Measurements from ENCODE around the gene NAP1L5.

The NAP1L5 gene

GRCh38 chr4:88722276-88722780, 24.7 kb upstream of the NAP1L5 start:
- Histone ChIP-seq H3K4me3 (ENCODE audit: low read length) (no peak overlapping the region), H3K9me3 (ENCODE audit: insufficient read depth, low read depth, low read length) (peaks cover 9% of the 10 kb centered on the region; the same call in 1 of the 2 replicates), H3K27me3 (ENCODE audit: insufficient read depth, low read length) (no peaks in the 10 kb centered on the region), H3K36me3 (ENCODE audit: insufficient read depth, low read length) (peaks cover 15% of the 10 kb centered on the region), H3K4me1 (ENCODE audit: insufficient read depth, low read length) (0 out of 2 replicates have a peak, but pooled peaks cover 10% of the 10 kb centered on the region), H3K9ac (ENCODE audit: low read depth, low read length) (no peak overlapping the region), H3K27ac (ENCODE audit: low read depth, low read length) (no peak overlapping the region)
- 92% methylated on average over 9 of the region's 10 CpGs for WGBS

- H3K9me3 ChIP-seq (ENCODE audit: insufficient read depth, low read depth, low read length): peaks cover 19% of the 10 kb centered on the region
- peaks cover 7% of the 10 kb centered on the region for H3K36me3 ChIP-seq (ENCODE audit: insufficient read depth, low read length)
- no peak overlapping the region for H3K4me3 ChIP-seq (ENCODE audit: low read length)
- H3K4me1 ChIP-seq (ENCODE audit: insufficient read depth, low read length): 0 out of 2 replicates have a peak, but pooled peaks cover 7% of the 10 kb centered on the region
- 96% methylated on average over 10 of the region's 10 CpGs for WGBS
- no peak overlapping the region for H3K27ac ChIP-seq (ENCODE audit: low read depth, low read length)
- H3K9ac ChIP-seq (ENCODE audit: low read depth, low read length): no peak overlapping the region
- no peaks in the 10 kb centered on the region for H3K27me3 ChIP-seq (ENCODE audit: insufficient read depth, low read length)
Measured at GRCh38 chr4:88720451-88721428, 23.1 kb upstream of the NAP1L5 start.

GRCh38 chr4:88719381-88719780, 21.8 kb upstream of the NAP1L5 start:
- 93% methylated on average over 1 of the region's 1 CpG for WGBS
- H3K36me3 ChIP-seq (ENCODE audit: insufficient read depth, low read length): peaks cover 7% of the 10 kb centered on the region; the same call in 1 of the 2 replicates
- H3K4me1 ChIP-seq (ENCODE audit: insufficient read depth, low read length): no peaks in the 10 kb centered on the region
- H3K27me3 ChIP-seq (ENCODE audit: insufficient read depth, low read length): no peaks in the 10 kb centered on the region
- peaks cover 19% of the 10 kb centered on the region for H3K9me3 ChIP-seq (ENCODE audit: insufficient read depth, low read depth, low read length)
- H3K27ac ChIP-seq (ENCODE audit: low read depth, low read length): no peak overlapping the region
- no peak overlapping the region for H3K4me3 ChIP-seq (ENCODE audit: low read length)
- H3K9ac ChIP-seq (ENCODE audit: low read depth, low read length): no peak overlapping the region

GRCh38 chr4:88718098-88718497, 20.5 kb upstream of the NAP1L5 start:
- no peaks in the 10 kb centered on the region for H3K4me1 ChIP-seq (ENCODE audit: insufficient read depth, low read length)
- peaks cover 19% of the 10 kb centered on the region for H3K9me3 ChIP-seq (ENCODE audit: insufficient read depth, low read depth, low read length)
- no peak overlapping the region for H3K4me3 ChIP-seq (ENCODE audit: low read length)
- H3K27me3 ChIP-seq (ENCODE audit: insufficient read depth, low read length): no peaks in the 10 kb centered on the region
- no peak overlapping the region for H3K9ac ChIP-seq (ENCODE audit: low read depth, low read length)
- peaks cover 6% of the 10 kb centered on the region; the same call in 1 of the 2 replicates for H3K36me3 ChIP-seq (ENCODE audit: insufficient read depth, low read length)
- no peak overlapping the region for H3K27ac ChIP-seq (ENCODE audit: low read depth, low read length)
- 93% methylated on average over 4 of the region's 5 CpGs for WGBS

GRCh38 chr4:88713782-88714181, 16.2 kb upstream of the NAP1L5 start:
- Histone ChIP-seq H3K36me3 (ENCODE audit: insufficient read depth, low read length) (peaks cover 2% of the 10 kb centered on the region; the same call in 1 of the 2 replicates), H3K4me1 (ENCODE audit: insufficient read depth, low read length) (no peaks in the 10 kb centered on the region), H3K9me3 (ENCODE audit: insufficient read depth, low read depth, low read length) (peaks cover 19% of the 10 kb centered on the region), H3K9ac (ENCODE audit: low read depth, low read length) (no peak overlapping the region), H3K27me3 (ENCODE audit: insufficient read depth, low read length) (no peaks in the 10 kb centered on the region), H3K27ac (ENCODE audit: low read depth, low read length) (no peak overlapping the region), H3K4me3 (ENCODE audit: low read length) (no peak overlapping the region)
- WGBS: 93% methylated on average over 1 of the region's 1 CpG

- Histone ChIP-seq H3K9me3 (ENCODE audit: insufficient read depth, low read depth, low read length) (no peaks in the 10 kb centered on the region), H3K9ac (ENCODE audit: low read depth, low read length) (no peak overlapping the region), H3K36me3 (ENCODE audit: insufficient read depth, low read length) (no peaks in the 10 kb centered on the region), H3K27ac (ENCODE audit: low read depth, low read length) (no peak overlapping the region), H3K4me1 (ENCODE audit: insufficient read depth, low read length) (no peaks in the 10 kb centered on the region), H3K4me3 (ENCODE audit: low read length) (no peak overlapping the region), H3K27me3 (ENCODE audit: insufficient read depth, low read length) (no peaks in the 10 kb centered on the region)
- no CpG with 5 or more reads among the region's 1 CpG for WGBS
Measured at GRCh38 chr4:88709989-88710388, 12.4 kb upstream of the NAP1L5 start.

GRCh38 chr4:88706574-88706973, 8.9 kb upstream of the NAP1L5 start:
- H3K4me1 ChIP-seq (ENCODE audit: insufficient read depth, low read length): no peaks in the 10 kb centered on the region
- no peaks in the 10 kb centered on the region for H3K27me3 ChIP-seq (ENCODE audit: insufficient read depth, low read length)
- no peaks in the 10 kb centered on the region for H3K36me3 ChIP-seq (ENCODE audit: insufficient read depth, low read length)
- H3K27ac ChIP-seq (ENCODE audit: low read depth, low read length): no peak overlapping the region
- 81% methylated on average over 9 of the region's 9 CpGs for WGBS
- H3K9ac ChIP-seq (ENCODE audit: low read depth, low read length): no peak overlapping the region
- no peaks in the 10 kb centered on the region for H3K9me3 ChIP-seq (ENCODE audit: insufficient read depth, low read depth, low read length)
- H3K4me3 ChIP-seq (ENCODE audit: low read length): no peak overlapping the region

GRCh38 chr4:88705805-88706492, 8.3 kb upstream of the NAP1L5 start:
- Histone ChIP-seq H3K27ac (ENCODE audit: low read depth, low read length) (no peak overlapping the region), H3K9ac (ENCODE audit: low read depth, low read length) (no peak overlapping the region), H3K9me3 (ENCODE audit: insufficient read depth, low read depth, low read length) (no peaks in the 10 kb centered on the region), H3K4me3 (ENCODE audit: low read length) (no peak overlapping the region), H3K27me3 (ENCODE audit: insufficient read depth, low read length) (no peaks in the 10 kb centered on the region), H3K4me1 (ENCODE audit: insufficient read depth, low read length) (no peaks in the 10 kb centered on the region), H3K36me3 (ENCODE audit: insufficient read depth, low read length) (no peaks in the 10 kb centered on the region)
- 84% methylated on average over 3 of the region's 3 CpGs for WGBS

GRCh38 chr4:88705223-88705622, 7.6 kb upstream of the NAP1L5 start:
- no peak overlapping the region for H3K4me3 ChIP-seq (ENCODE audit: low read length)
- no peak overlapping the region for H3K9ac ChIP-seq (ENCODE audit: low read depth, low read length)
- no peaks in the 10 kb centered on the region for H3K36me3 ChIP-seq (ENCODE audit: insufficient read depth, low read length)
- H3K4me1 ChIP-seq (ENCODE audit: insufficient read depth, low read length): no peaks in the 10 kb centered on the region
- no peaks in the 10 kb centered on the region for H3K27me3 ChIP-seq (ENCODE audit: insufficient read depth, low read length)
- H3K9me3 ChIP-seq (ENCODE audit: insufficient read depth, low read depth, low read length): no peaks in the 10 kb centered on the region
- H3K27ac ChIP-seq (ENCODE audit: low read depth, low read length): no peak overlapping the region

GRCh38 chr4:88702782-88703181, 5.2 kb upstream of the NAP1L5 start:
- WGBS: 90% methylated on average over 2 of the region's 2 CpGs
- Histone ChIP-seq H3K36me3 (ENCODE audit: insufficient read depth, low read length) (no peaks in the 10 kb centered on the region), H3K4me1 (ENCODE audit: insufficient read depth, low read length) (no peaks in the 10 kb centered on the region), H3K4me3 (ENCODE audit: low read length) (no peak overlapping the region), H3K27me3 (ENCODE audit: insufficient read depth, low read length) (0 out of 2 replicates have a peak, but pooled peaks cover 3% of the 10 kb centered on the region), H3K9ac (ENCODE audit: low read depth, low read length) (no peak overlapping the region), H3K27ac (ENCODE audit: low read depth, low read length) (no peak overlapping the region), H3K9me3 (ENCODE audit: insufficient read depth, low read depth, low read length) (no peaks in the 10 kb centered on the region)

- Histone ChIP-seq H3K36me3 (ENCODE audit: insufficient read depth, low read length) (no peaks in the 10 kb centered on the region), H3K9ac (ENCODE audit: low read depth, low read length) (no peak overlapping the region), H3K4me3 (ENCODE audit: low read length) (no peak overlapping the region), H3K9me3 (ENCODE audit: insufficient read depth, low read depth, low read length) (no peaks in the 10 kb centered on the region), H3K27me3 (ENCODE audit: insufficient read depth, low read length) (peaks cover 6% of the 10 kb centered on the region; the same call in 1 of the 2 replicates), H3K27ac (ENCODE audit: low read depth, low read length) (no peak overlapping the region), H3K4me1 (ENCODE audit: insufficient read depth, low read length) (no peaks in the 10 kb centered on the region)
- WGBS: 93% methylated on average over 7 of the region's 7 CpGs
Measured at GRCh38 chr4:88698519-88698918, 890 bp upstream of the NAP1L5 start.
